Raji (cell line): Measurements from ENCODE around the gene LMNA.

Source experiments
- POLR2A ChIP-seq: IDR thresholded peaks from 2 replicates; pipeline ENCODE4 v1.6.1; 2011; ENCODE audit warnings: low read depth, low read length, control low read depth; ENCODE audit not compliant: insufficient read depth

The LMNA gene

GRCh38 chr1:156079762-156080161 is 34.7 kb upstream of the LMNA start:
- no peak for TF ChIP-seq POLR2A

- no peak for TF ChIP-seq POLR2A
Observed at GRCh38 chr1:156080241-156080862, 34.2 kb upstream of the LMNA start.

DNA sequence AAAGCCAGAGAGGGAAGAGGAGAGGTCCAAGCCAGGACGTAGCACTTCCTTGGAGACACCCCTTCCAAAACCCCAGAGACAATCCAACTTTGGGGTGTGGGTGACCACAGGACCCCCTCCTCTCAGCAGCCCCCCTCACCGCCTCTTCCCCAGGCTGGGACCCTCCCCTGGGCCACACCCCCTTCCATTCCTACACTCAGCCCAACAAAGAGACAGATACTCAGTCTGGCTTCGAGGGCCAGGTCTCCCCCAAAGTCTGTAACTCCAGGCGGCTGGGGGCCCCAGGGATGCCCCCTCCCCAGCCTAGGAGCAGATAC is 33.7 kb upstream of the LMNA start:
- TF ChIP-seq POLR2A: no peak

- TF ChIP-seq POLR2A: no peak
Observed at GRCh38 chr1:156081180-156081916, 33.2 kb upstream of the LMNA start.

DNA sequence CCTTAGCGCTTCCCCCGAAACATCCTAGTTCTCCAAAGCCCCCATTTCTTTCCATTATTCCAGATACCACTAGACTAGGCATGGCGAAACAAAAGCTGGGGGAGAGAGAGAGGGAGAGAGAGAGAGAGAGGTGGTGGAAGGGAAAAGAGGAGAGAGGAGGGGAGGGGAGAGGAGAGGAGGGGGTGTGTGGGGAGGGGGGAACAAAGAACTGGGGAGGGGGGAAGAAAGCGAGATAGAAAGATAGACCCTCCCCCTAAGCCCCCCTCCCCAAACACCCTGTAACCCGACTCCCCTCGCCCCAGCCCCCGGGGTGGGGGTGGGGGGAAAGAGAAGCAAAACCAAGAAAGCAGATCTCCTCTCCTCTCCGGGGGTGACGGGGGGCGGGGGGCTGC is 32.6 kb upstream of the LMNA start:
- TF ChIP-seq POLR2A: no peak

DNA sequence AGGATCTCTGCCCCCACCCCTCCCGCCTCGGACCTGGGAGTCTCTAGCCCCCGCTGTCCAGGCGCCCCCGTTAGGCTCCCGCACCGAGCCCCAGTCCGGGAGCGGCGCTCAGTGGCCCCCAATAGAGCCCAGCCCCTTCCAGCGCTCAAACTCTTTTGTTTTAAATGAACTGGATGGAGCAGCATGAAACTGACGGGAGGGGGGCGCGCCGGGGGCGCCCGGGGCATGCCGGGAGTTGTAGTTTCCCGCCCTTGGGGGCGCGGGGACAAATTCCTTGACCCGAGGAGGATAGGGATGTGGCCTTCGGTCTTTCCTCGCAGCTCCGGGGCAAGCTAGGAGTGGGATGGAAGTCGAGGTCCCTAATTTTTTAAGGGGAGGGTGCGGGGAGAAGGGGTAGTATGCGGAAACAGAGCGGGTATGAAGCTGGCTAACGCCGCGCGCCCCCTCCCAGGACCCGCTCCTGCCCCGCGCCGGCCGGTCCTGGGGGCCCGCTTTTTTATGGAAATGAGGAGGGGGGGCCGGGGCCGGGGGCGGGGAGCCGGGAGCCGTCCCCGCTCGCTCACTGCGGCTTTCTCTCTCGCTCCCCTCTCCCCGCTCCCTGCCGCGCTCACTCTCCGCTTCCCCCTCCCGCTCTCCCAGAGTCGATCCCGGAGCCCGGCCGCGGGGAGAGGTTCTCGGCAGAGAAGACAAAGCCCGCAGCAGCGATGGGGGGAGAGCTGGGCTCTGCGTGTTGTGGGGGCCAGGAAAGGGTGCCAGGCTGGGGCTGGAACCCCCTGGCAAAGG is 32.0 kb upstream of the LMNA start, which contains the start of gene MEX3A:
TSS of gene MEX3A (minus strand) at position 157 of the 783 bp plus-strand sequence. CDS start 467 bp downstream, outside the sequence.
- TF ChIP-seq POLR2A: no peak

DNA sequence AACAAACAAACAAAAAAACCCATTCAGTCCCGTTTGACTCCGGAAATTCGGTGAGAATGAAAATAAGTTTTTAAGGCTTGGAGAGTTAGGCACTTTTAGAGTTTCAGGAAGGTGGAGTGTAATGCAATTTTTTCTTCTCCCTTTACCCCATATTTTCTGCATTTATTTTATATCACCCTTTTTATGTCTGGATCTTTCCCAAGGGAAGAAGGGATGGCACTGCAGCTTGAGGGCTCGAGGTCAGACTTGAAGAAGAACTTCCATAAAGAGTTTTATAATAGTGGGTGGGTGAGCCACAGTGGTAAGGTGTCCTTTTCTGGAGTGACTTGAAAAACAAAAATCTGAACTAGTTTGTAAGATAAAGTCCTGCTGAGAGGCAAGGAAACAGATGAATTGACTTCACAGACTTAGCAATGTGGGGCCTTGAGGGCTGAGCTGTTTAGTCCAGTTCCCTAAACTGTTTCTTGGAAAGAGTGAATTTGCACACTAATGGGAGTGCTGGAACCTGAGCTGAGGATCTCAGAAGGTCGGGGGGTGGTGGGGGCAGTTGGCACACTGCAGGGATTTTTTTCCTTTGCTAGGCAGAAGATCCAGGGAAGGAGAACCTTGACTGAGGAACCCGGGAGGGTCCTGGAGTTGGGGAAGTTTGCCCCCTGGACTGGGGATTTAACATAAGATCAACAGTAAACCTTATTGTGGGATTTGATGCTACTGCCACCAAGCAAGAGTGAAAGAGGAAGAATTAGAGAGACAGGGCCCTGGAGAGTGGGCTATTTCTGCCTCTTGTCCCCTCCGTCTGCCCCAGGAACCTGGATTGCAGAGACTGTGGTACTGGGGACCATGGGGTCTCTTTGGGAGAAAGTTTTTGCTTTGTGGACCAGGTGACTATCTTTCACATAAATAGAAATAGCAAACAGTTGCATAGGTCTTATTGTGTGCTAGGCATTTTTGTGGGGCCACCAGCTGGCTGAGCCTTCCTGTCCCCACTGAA is 30.4 kb upstream of the LMNA start:
- TF ChIP-seq POLR2A: no peak

DNA sequence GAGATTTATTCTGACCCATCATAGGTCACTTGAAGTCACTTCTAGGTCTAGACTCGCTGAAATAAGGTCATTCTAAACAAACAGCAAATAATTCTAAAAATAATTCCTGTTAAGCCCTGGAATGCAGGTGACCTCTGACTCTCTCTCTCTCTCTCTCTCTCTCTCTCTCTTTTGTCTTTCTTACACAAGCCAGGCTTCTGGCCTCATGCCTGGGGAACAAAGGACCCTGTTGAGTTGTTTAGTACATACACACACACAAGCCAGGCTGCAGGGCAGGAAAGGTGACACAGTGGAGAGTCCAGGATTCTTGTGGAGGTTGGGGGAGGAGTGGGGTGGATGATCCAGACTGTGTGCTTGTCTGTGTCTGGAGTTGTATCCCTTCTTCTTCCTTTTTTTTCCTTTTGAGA is 28.3 kb upstream of the LMNA start:
- TF ChIP-seq POLR2A: no peak

GRCh38 chr1:156089704-156090103 is 24.8 kb upstream of the LMNA start:
- no peak for TF ChIP-seq POLR2A

DNA sequence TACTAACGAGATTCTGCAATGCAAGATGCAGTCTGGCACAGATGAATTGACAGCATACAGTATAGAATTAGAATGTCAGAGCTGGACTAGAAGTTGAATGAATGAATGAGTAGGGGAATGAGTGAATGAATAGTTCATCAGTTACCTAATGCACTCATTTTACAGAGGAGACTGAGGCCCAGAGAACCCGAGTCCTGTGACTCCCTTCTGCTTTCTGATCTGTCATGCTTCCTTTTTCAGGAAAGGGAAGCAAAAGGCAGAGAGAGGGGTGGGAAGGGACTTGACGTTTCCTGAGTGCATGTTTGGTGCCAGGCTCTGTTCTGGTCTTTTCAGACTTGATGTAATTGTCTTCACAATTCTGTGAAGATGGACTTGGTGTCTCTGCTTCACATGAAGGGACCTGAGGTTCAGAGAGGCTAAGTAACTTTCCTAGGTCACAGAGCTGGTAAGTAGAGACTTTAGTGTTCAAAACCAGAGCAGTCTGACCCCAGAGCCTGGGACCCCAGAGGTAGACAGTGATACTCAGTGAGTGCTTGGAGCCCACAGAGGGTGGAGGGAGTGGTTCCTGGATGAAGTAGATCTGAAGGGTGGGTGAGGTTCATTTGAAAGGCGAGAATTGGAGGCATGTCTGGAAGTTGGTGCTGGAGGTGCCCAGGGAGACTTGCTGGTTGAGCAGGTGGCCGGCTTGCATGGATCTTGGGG is 24.2 kb upstream of the LMNA start:
- no peak for TF ChIP-seq POLR2A

GRCh38 chr1:156090840-156091188 is 23.7 kb upstream of the LMNA start:
- TF ChIP-seq POLR2A: no peak

- TF ChIP-seq POLR2A: no peak
Observed at GRCh38 chr1:156091610-156092009, 22.9 kb upstream of the LMNA start.

DNA sequence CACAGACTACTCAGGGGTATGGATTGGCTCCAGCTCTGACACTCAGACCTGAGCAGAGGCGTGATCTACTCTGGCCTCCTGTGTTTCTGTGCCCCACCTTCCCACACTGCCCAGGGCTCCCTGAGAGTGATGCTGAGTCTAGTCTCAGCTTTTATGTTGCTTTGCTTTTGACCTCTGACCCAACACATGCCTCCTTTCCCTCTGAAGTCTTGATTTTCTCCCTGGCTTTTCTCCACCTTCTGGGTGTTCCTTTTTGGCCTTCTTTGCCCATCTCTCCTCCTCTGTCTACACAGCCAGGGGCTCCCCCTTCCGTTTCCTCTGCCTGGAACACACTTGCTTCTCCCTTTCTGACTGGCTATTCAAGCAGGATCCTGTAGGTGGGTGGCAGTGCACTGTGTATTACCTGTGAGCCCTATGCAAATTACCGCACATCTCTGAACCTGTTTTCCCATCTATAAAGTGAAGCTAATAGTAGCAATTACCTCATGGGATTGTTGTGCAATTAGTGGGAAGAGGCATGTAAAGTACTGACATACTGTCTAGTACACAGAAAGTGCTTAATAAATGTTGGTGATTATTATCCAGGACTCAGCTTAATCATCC is 18.5 kb upstream of the LMNA start:
- no peak for TF ChIP-seq POLR2A
